Liver (tissue), 9 donors: ENCODE results near the gene GALC. TPM values are rescaled to one million over a fixed set of nuclear protein-coding genes. Genes with fewer than 3 reads are reported as not detected.

ENCODE experiments used
- DNase-seq: peaks from one replicate; pipeline ENCODE4 v3.0.0-alpha.2; 2017; ENCODE audit warnings: low spot score
- H3K27ac ChIP-seq, 2 donors: one replicate each; pipeline ENCODE4 v1.7.0; 2013; ENCODE audit warnings: inconsistent platforms in 2 of 2, low read length in 2 of 2, control low read depth in 1 of 2, low read depth in 1 of 2, mild to moderate bottlenecking in 1 of 2
- H3K27me3 ChIP-seq, 4 donors: one replicate each; pipeline versions ENCODE4 v1.6.1 to v1.7.0; 2013; ENCODE audit warnings: low read length in 3 of 4, inconsistent platforms in 1 of 4, mild to moderate bottlenecking in 1 of 4, moderate library complexity in 1 of 4; ENCODE audit not compliant: control insufficient read depth in 4 of 4, insufficient read depth in 4 of 4
- H3K36me3 ChIP-seq, 4 donors: one replicate each; pipeline versions ENCODE4 v1.6.1 to v1.7.0; 2013; ENCODE audit warnings: low read length in 3 of 4, mild to moderate bottlenecking in 3 of 4, low read depth in 1 of 4, moderate library complexity in 1 of 4; ENCODE audit not compliant: control insufficient read depth in 4 of 4, insufficient read depth in 3 of 4
- H3K4me1 ChIP-seq, 4 donors: one replicate each; pipeline versions ENCODE4 v1.6.1 to v1.7.0; 2013; ENCODE audit warnings: low read length in 3 of 4, mild to moderate bottlenecking in 3 of 4, moderate library complexity in 1 of 4; ENCODE audit not compliant: control insufficient read depth in 4 of 4, insufficient read depth in 4 of 4
- H3K4me3 ChIP-seq, 3 donors: one replicate each; pipeline versions ENCODE4 v1.6.1 to v1.7.0; 2013; ENCODE audit warnings: low read length in 3 of 3, control low read depth in 1 of 3, low read depth in 1 of 3, mild to moderate bottlenecking in 1 of 3
- H3K9ac ChIP-seq, 2 donors: one replicate each; pipeline ENCODE4 v1.7.0; 2013; ENCODE audit warnings: low read length in 2 of 2, mild to moderate bottlenecking in 2 of 2, moderate library complexity in 2 of 2, control low read depth in 1 of 2, low read depth in 1 of 2
- H3K9me3 ChIP-seq, 4 donors: one replicate each; pipeline versions ENCODE4 v1.6.1 to v1.7.0; 2013; ENCODE audit warnings: low read length in 3 of 4; ENCODE audit not compliant: control insufficient read depth in 4 of 4
- ATF3 ChIP-seq: IDR thresholded peaks from 2 replicates; pipeline ENCODE4 v1.6.1; 2016; ENCODE audit warnings: antibody characterized with exemption
- EGR1 ChIP-seq, 2 donors: IDR thresholded peaks; 2 replicates each; pipeline ENCODE4 v1.6.1; 2016 to 2018; ENCODE audit warnings: antibody characterized with exemption in 2 of 2, low read depth in 2 of 2
- FOXA1 ChIP-seq: IDR thresholded peaks from 2 replicates; pipeline ENCODE4 v1.6.1; 2016; ENCODE audit warnings: antibody characterized with exemption
- FOXA2 ChIP-seq: IDR thresholded peaks from 2 replicates; pipeline ENCODE4 v1.6.1; 2016; ENCODE audit warnings: antibody characterized with exemption
- GABPA ChIP-seq, 2 donors: IDR thresholded peaks in 1 of 2; conservative IDR thresholded peaks in 1 of 2; 2 replicates each; pipeline ENCODE4 v1.6.1; 2016; ENCODE audit warnings: antibody characterized with exemption in 2 of 2, mild to moderate bottlenecking in 1 of 2, moderate library complexity in 1 of 2
- HNF4A ChIP-seq, 2 donors: conservative IDR thresholded peaks; 2 replicates each; pipeline ENCODE4 v1.6.1; 2016; ENCODE audit warnings: antibody characterized with exemption in 2 of 2, mild to moderate bottlenecking in 2 of 2
- HNF4G ChIP-seq: IDR thresholded peaks from 2 replicates; pipeline ENCODE4 v1.6.1; 2016; ENCODE audit warnings: antibody characterized with exemption
- JUND ChIP-seq, 2 donors: IDR thresholded peaks; 2 replicates each; pipeline ENCODE4 v1.6.1; 2016; ENCODE audit warnings: antibody characterized with exemption in 2 of 2
- RAD21 ChIP-seq, 2 donors: IDR thresholded peaks; 2 replicates each; pipeline ENCODE4 v1.6.1; 2016; ENCODE audit warnings: antibody characterized with exemption in 2 of 2, mild to moderate bottlenecking in 2 of 2
- RXRA ChIP-seq, 2 donors: IDR thresholded peaks; 2 replicates each; pipeline ENCODE4 v1.6.1; 2017 to 2018; ENCODE audit warnings: antibody characterized with exemption in 2 of 2, mild to moderate bottlenecking in 1 of 2
- SP1 ChIP-seq: IDR thresholded peaks from 2 replicates; pipeline ENCODE4 v1.6.1; 2018; ENCODE audit warnings: antibody characterized with exemption, mild to moderate bottlenecking
- TAF1 ChIP-seq: conservative IDR thresholded peaks from 2 replicates; pipeline ENCODE4 v1.6.1; 2016; ENCODE audit warnings: antibody characterized with exemption, mild to moderate bottlenecking
- ZBTB33 ChIP-seq: IDR thresholded peaks from 2 replicates; pipeline ENCODE4 v1.6.1; 2016; ENCODE audit warnings: antibody characterized with exemption
- WGBS: extraction: QIAGEN DNeasy Blood & Tissue Kit; methylation state at CpG from one replicate; pipeline ENCODE4 v1.1.7; 2013; 5-methylcytosine and 5-hydroxymethylcytosine counted together
- polyA plus RNA-seq, 2 donors: library from polyadenylated mRNA; stranded (reverse) in 1 of 2; unstranded in 1 of 2; fragments of 200-250 nt in 1 of 2; fragments of >200 nt in 1 of 2; fragmentation: Nextera tagmentation in 1 of 2; extraction: Ambion mirVana in 1 of 2; gene quantifications; one replicate each; pipeline versions ENCODE4 v1.2.1 to v1.2.3, GENCODE V29; 2013 to 2015
- total RNA-seq, 2 donors: library from RNA; depleted of rRNA; stranded (reverse); fragments of >200 nt; gene quantifications; one replicate each; pipeline ENCODE4 v1.2.3, GENCODE V29; 2014
- TF ChIP-seq, protein P1 (sequence below): IDR thresholded peaks from 2 replicates; pipeline ENCODE4 v1.6.1; 2016; ENCODE audit warnings: antibody characterized with exemption
- TF ChIP-seq, protein P2 (sequence below): fragments of 150-350 bp; IDR thresholded peaks from 2 replicates; pipeline ENCODE4 v1.5.1; 2017; ENCODE audit warnings: improper control_type of control experiment, low read depth, low read length; ENCODE audit not compliant: missing input control
- donor health status: healthy.
- donor health status: healthy.
- donor health status: healthy.
- donor health status: healthy.
- donor health status: healthy.

The GALC gene
- total and polyA plus RNA-seq, 4 donors, result 2.8 to 20.8 (median 12.1) TPM

- no peak for TF ChIP-seq ATF3
- TF ChIP-seq JUND (IDR thresholded peaks at IDR 0.05), result no peak
- TF ChIP-seq RXRA (IDR thresholded peaks at IDR 0.05), result no peak
- no peak for TF ChIP-seq RAD21 (IDR thresholded peaks at IDR 0.05)
- TF ChIP-seq FOXA1, result no peak
- no peak for TF ChIP-seq ZBTB33
- TF ChIP-seq HNF4G, result no peak
- TF ChIP-seq, protein P1, sequence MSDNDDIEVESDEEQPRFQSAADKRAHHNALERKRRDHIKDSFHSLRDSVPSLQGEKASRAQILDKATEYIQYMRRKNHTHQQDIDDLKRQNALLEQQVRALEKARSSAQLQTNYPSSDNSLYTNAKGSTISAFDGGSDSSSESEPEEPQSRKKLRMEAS, result no peak
- TF ChIP-seq GABPA (IDR thresholded peaks at IDR 0.05 in 1 of 2, conservative IDR thresholded peaks at IDR 0.05 in 1 of 2), result no peak
- Histone ChIP-seq H3K36me3 (no peaks in the 10 kb centered on the region), H3K4me3 (no peak overlapping the region), H3K4me1 (no peaks in the 10 kb centered on the region), H3K9me3 (peaks cover 0 to 3% (median 2%) of the 10 kb centered on the region in 4 donors), H3K9ac (no peak overlapping the region), H3K27me3 (no peaks in the 10 kb centered on the region), H3K27ac (no peak overlapping the region)
- WGBS, result 80% methylated on average over 31 of the region's 31 CpGs
- DNase-seq, result no peak
Measured at GRCh38 chr14:87916103-87916885, 76.7 kb downstream of the GALC start.

- no peak overlapping the region for H3K27ac ChIP-seq
- no peak overlapping the region for H3K4me3 ChIP-seq
- H3K36me3 ChIP-seq, result no peaks in the 10 kb centered on the region
- H3K9ac ChIP-seq, result no peak overlapping the region
- peaks cover 2 to 7% (median 6%) of the 10 kb centered on the region in 4 donors for H3K9me3 ChIP-seq
- TF ChIP-seq, protein P1, result no peak
- TF ChIP-seq ZBTB33, result no peak
- no peak for TF ChIP-seq HNF4A (conservative IDR thresholded peaks at IDR 0.05)
- TF ChIP-seq TAF1, result no peak
- TF ChIP-seq GABPA (IDR thresholded peaks at IDR 0.05 in 1 of 2, conservative IDR thresholded peaks at IDR 0.05 in 1 of 2), result no peak
- TF ChIP-seq FOXA2, result no peak
- H3K27me3 ChIP-seq, result no peaks in the 10 kb centered on the region
- no peak for DNase-seq
- WGBS, result 42% methylated on average over 5 of the region's 5 CpGs
- no peaks in the 10 kb centered on the region for H3K4me1 ChIP-seq
Measured at GRCh38 chr14:87908550-87908949, 84.4 kb downstream of the GALC start.

DNA sequence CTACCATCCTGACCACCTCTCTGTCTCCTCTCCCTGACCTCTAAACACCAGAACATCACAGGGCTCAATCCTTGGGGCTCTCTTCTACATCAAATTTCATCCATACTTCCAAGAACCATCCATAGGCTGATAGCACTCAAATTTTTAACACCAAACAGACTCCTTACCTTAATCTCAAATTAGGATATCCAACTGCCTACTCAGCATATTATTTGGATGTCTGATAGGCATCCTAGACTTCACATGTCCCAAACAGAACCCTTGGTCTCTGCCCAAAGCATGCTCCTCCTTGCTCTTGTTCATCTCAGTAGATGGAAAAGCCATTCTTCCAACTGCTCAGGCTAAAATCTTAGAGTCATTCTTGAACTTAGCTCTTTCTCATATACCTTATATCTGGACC, 91.3 kb downstream of the GALC start:
- TF ChIP-seq SP1 (no peak), EGR1 (IDR thresholded peaks at IDR 0.05; ENCODE audit: low read depth in 2 of 2) (no peak), ZBTB33 (no peak), FOXA2 (no peak), HNF4G (no peak)
- TF ChIP-seq, protein P1, result no peak
- TF ChIP-seq, protein P2, sequence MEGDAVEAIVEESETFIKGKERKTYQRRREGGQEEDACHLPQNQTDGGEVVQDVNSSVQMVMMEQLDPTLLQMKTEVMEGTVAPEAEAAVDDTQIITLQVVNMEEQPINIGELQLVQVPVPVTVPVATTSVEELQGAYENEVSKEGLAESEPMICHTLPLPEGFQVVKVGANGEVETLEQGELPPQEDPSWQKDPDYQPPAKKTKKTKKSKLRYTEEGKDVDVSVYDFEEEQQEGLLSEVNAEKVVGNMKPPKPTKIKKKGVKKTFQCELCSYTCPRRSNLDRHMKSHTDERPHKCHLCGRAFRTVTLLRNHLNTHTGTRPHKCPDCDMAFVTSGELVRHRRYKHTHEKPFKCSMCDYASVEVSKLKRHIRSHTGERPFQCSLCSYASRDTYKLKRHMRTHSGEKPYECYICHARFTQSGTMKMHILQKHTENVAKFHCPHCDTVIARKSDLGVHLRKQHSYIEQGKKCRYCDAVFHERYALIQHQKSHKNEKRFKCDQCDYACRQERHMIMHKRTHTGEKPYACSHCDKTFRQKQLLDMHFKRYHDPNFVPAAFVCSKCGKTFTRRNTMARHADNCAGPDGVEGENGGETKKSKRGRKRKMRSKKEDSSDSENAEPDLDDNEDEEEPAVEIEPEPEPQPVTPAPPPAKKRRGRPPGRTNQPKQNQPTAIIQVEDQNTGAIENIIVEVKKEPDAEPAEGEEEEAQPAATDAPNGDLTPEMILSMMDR, result no peak

More for the DNA sequence above, 91.3 kb downstream of the GALC start:
- Histone ChIP-seq H3K27me3 (no peaks in the 10 kb centered on the region), H3K4me1 (no peaks in the 10 kb centered on the region), H3K4me3 (no peak overlapping the region), H3K36me3 (no peaks in the 10 kb centered on the region), H3K9ac (no peak overlapping the region), H3K27ac (no peak overlapping the region), H3K9me3 (no peaks in the 10 kb centered on the region)
- DNase-seq, result no peak
